ENCODE measurements around the gene VEZT.
"Not testable (repeated sequence)": the region's sequence is repeated elsewhere in the genome, so short reads cannot be mapped to it uniquely, and the experiment has no call there.

Gene VEZT

DNA sequence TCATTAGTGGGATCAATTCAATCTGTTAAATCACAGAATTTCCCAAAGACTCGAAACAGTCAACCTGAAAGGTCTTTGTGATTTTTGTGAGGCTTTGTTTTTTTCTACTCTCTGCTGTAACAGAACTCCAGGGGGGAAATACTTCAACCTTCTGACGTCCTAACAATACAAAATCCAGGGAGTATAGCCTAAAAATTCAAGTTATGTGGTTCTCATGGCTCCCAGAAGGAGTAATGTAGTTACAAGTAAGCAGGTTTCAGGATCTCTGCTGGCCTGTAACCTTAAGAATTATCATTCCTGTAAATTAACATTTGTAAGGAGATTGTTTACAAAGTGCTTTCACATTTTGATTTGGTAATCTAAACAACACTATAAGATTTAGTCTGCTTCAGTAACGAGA lies 39.9 kb downstream of the VEZT start:
- DNase-seq (ENCODE audit: low spot score), result no peak

DNA sequence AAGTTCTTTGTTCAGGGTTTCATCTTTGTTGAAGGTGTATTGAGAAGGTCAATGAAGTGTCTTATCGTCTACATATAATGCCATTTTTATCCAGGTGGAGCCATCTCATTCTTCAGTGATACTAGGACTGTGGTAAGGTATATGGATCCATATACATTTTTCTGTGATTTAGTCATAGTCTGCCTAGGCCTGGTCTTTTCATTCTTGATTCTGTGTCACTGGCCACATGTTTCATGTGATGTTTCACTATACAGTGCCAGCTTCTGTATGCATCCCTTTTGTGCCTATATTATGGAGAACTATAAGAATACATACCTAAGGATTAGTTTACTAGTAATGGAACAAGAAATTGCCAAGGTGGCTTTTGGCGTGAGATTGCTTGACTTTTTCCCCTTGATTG lies 40.5 kb downstream of the VEZT start:
- DNase-seq (ENCODE audit: low spot score), result no peak

DNA sequence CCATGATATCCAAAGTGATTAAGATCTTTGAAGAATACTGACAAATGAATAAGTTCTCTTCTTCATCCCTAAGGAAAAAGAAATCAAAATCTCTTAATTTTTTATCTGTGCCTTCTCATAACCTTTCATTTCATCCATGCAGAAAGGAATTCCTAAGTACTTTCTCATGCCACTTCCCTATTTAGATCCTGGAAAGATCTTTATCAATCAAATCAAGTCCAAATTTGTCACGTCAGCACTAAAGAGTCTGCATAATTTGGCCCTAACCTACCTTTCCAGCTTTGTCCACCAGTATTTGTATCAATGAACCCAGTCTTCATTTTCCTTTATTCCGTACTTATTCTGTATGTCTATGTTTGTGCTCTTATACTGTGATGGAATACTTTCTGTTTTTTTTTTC lies 41.2 kb downstream of the VEZT start:
- DNase-seq (ENCODE audit: low spot score), result no peak

DNA sequence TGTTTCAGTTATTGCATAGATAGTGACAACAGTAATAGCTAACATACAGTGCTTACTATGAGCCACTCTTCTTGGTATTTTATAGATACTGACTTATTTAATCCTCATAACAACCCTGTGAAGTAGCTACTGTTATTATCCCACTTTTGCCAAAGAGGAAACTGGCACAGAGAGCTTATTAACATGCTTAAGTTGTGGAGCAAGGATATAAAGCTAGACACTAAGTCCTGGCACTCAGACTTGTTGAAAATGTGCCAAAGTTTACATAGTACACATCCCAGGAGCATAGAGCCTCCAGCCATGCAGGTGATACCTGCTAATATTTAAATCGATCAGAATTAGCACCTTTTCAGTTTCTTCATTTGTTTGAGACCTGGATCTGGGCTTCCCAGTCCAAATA lies 41.8 kb downstream of the VEZT start:
- DNase-seq (ENCODE audit: low spot score), result no peak

DNA sequence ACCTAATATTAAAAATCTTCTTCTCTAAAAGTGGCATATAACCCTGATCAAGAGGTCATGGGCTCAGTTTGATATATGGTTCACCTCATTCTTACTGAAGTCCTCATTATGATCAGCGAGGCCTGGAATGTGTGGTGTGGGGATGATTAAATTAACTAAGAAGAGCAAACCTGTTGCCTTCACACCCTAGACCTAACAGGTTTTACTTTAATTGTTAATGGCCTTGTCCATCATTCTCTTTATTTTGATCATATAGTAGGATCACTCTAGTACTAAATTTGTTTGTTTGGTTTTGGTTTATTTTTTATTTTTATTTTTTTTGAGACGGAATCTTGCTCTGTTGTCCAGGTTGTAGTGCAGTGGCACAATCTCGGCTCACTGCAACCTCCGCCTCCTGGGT lies 43.5 kb downstream of the VEZT start:
- no peak for DNase-seq (ENCODE audit: low spot score)

DNA sequence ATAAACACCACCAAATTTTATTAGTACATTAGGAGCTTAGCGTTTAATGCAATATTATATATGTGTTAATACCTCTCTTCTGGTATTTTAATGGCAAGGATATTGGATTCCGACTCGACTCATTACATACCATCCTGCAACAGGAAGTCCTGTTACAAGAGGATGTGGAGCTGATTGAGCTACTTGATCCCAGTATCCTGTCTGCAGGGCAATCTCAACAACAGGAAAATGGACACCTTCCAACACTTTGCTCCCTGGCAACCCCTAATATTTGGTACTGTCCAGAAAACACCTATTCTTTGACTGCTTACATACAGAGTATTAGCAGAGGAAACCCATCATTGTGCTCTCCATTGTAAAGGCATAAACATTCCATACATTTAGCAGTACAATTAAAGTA lies 45.2 kb downstream of the VEZT start:
- DNase-seq (ENCODE audit: low spot score), result no peak

DNA sequence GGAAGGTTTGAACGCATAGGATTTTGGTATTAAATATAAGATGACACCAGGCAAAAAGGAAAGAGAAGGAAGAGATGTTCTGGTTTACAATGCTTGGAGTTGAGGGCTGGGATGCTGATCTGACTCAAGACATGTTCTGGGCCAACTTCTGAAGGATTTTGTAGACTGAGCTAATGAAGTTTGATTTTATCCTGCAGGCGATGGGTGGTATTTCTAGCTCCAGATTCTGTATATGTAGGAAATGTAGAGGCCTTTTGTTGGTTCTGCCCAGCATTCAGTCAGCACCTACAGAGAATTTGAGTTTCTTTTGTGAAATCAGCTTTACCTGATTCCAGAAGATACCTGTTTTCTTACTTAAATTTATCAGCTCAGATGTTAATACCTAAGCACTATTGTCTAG lies 48.2 kb downstream of the VEZT start:
- DNase-seq (ENCODE audit: low spot score), result no peak

DNA sequence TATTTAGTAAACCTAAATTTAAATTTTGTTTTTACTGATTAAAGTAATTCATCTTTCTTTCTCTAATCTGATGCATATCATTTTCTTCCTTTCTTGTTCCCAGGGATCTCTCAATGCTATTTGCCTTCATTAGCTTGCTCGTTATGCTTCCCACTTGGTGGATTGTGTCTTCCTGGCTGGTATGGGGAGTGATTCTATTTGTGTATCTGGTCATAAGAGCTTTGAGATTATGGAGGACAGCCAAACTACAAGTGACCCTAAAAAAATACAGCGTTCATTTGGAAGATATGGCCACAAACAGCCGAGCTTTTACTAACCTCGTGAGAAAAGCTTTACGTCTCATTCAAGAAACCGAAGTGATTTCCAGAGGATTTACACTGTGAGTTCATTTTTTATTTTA lies 48.6 kb downstream of the VEZT start:
- DNase-seq (ENCODE audit: low spot score), result no peak

DNA sequence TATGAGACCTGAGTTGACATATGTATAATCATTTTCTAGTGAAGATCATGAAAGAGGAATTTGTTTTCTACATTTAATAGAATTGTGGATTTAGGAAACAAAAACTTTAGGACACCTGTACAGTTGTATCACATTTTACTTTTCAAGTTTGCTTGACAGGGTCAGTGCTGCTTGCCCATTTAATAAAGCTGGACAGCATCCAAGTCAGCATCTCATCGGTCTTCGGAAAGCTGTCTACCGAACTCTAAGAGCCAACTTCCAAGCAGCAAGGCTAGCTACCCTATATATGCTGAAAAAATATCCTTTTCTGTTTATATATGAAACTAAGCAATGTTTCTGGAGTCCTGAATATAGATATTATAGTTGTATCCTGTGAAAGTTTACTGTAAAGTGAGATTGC lies 52.3 kb downstream of the VEZT start:
- no peak for DNase-seq (ENCODE audit: low spot score)

DNA sequence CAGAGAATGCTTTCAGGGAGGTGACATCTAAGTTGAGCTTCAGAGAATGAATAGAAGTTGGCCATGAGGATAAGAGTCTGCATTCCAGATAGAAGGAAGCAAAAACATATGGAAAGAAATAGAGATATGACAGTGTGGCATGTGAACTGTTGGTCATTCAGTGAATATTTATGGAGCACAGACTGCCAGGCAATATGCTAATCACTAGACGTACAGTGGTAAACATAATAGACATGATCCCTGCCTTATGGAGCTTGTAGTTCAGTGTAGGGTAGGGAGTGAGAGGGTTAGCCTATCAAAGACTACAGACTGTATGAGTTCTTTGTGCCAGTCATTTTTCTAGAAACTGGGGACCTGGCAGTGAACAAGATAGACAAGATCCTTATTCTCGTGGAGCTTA lies 53.9 kb downstream of the VEZT start:
- DNase-seq (ENCODE audit: low spot score), result no peak

DNA sequence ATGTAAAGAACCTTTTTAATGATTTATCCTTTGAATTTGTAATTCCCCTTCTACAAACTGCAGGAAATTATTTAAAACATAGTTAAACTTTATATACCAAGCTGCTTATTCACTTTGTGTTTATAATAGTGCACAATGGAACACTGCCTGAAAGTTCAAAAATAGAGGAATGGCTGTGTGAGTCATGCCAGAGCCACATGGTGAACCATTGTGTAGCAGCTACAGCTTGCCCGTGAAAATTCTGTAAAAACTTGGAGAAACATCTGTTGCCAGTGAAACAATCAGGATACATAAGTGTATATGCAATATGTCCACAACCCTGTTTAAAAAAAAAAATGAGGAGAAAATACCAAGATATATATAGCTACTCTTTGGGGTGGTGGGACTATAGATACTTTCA lies 59.5 kb downstream of the VEZT start:
- DNase-seq (ENCODE audit: low spot score), result peak; percentile 46

DNA sequence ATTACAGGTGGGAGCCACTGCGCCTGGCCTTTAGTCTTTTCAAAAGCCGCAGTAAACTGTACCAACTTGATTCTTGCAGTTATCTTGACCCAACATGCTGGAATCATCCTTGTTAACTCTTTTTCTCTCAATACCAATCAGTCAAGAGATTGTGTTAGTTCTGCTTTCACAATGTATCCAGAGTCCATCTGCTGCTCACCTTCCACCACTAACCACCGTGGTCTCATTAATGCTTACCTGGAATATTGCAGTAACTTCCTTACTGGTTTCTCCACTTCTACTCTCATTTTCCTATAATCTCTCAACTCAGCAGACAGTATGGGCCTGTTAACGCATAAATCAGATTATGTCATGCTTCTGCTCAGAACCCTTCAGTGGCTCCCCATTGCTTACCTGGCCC lies 62.2 kb downstream of the VEZT start:
- DNase-seq (ENCODE audit: low spot score), result no peak

DNA sequence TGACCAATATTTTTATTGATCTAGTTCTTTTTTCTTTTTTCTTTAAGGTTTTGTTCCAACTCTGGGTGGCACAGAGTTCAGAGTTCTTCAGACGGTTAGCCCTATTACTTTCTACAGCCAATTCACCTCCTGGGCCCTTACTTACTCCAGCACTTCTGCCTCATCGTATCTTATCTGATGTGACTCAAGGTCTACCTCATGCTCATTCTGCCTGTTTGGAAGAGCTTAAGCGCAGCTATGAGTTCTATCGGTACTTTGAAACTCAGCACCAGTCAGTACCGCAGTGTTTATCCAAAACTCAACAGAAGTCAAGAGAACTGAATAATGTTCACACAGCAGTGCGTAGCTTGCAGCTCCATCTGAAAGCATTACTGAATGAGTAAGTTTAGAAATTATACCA lies 64.7 kb downstream of the VEZT start:
- no peak for DNase-seq (ENCODE audit: low spot score)

DNA sequence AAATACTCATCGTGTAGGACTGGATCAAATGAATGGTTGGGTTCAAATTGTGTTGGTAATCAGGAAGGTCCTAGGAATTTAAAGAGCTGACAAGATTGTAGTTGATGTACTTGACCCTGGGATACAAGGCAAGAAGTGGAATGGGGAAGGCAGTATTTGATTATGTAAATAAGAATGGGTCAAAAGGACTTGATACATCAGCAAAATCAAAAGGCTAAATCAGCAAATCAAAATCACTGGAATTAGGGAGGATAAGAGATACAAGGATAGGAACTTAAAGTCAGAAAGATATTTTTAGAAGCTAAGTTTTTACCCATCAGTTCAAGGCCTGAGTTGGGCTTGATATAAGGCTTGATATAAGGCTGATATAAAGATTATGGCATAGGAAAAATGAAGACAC lies 65.8 kb downstream of the VEZT start:
- DNase-seq (ENCODE audit: low spot score), result no peak

DNA sequence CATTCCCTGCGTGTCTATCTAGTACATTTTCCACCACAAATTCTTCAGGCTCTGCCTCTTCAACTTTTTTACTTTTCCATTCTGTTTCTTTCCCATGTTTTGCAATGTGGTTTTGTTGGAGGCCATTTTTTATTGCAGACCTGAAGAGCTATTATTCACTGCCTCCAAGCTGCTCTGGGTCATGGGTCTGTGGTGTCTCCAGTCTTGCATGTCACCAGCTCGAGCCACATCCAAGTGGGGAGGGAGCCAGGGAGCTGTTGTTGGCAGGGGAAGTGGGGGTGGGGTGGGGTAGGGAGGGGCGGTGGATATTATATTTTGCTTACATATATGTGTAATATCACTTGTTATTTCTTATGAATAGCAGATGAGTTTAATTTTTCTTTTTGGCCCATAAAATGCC lies 69.1 kb downstream of the VEZT start:
- no peak for DNase-seq (ENCODE audit: low spot score)

DNA sequence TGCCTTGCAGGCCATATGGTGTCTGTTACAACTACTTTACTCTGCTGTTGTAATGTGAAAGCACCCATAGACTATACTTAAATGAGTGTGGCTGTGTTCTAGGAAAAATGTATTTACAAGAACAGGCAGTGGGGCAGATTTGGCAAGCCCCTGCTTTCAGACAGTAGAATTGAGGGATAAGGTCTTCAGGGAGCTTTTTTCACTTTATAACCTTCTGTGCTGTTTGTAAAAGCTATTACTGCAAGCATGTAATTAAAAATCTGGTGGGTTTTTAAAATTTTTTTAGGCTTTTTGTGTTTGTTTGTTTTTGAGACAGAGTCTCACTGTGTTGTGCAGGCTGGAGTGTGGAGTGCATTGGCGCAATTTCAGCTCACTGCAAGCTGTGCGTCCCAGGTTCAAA lies 73.9 kb downstream of the VEZT start:
- DNase-seq (ENCODE audit: low spot score), result no peak

DNA sequence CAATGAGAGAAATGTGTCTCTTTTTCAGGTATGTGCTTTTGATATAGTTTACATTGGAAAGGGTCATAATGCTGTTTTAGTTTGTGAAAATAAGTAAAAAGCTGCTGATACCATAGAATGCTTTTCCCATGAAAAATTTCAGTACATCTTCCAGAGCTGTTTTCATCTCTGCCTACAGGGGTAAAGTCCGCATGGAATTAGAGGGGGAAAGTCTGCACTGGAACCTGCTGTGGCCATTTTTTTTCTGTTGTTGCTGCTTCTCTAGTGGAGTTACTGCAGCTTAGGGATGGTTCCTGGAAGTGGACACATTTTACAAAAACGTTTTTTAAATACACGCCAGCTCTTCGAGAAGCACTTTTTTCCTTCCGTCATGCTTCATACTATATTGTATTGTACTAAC lies 81.3 kb downstream of the VEZT start:
- no peak for DNase-seq (ENCODE audit: low spot score)

DNA sequence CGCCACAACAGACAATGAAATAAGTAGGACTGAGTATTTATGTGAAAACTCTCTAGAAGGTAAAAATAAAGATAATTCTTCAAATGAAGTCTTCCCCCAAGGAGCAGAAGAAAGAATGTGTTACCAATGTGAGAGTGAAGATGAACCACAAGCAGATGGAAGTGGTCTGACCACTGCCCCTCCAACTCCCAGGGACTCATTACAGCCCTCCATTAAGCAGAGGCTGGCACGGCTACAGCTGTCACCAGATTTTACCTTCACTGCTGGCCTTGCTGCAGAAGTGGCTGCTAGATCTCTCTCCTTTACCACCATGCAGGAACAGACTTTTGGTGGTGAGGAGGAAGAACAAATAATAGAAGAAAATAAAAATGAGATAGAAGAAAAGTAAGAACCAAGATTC lies 82.7 kb downstream of the VEZT start:
- no peak for DNase-seq (ENCODE audit: low spot score)

DNA sequence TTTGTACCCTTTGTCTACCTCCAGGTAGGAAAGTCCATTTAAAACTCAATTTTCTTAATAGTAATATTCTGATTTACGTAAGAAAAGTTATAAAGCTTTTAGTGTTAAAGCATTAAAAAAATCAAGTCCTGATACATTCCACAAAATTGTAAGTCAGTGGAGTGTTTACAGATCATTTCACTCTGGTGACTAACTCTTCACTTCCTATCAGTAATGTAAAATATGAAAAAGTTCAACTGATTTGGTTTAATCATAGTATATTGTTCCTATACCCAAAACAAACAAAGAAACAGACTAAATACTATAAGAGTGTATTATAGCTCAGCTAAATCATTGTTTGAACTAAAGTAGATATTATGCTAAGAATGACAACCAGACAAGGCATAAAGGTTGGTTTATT lies 85.9 kb downstream of the VEZT start:
- DNase-seq (ENCODE audit: low spot score), result no peak

DNA sequence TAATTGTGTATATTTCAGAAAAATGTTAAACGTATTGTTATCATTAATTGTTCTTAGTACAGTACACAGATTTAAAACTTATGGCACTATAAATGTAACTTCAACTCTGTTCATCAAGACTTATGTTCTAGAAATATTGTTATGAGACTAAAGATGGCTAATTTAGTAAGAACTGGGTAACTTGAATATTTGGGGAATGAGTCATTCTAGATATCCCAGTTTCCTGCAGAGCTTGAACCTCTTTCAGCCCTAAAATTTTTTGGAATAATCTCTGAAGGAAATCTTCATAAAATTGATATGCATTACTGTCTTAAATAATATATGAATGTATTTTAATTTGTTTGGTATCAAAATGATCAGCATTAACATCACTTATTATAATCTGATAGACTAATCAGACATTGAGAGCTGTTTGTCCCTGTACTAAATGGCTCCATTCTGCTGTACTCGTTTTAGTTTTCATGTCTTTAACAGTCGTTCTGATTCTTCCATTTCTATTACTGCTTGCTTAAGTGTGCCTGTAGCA lies 87.1 kb downstream of the VEZT start:
- peak; percentile 15 for DNase-seq (ENCODE audit: low spot score)

DNA sequence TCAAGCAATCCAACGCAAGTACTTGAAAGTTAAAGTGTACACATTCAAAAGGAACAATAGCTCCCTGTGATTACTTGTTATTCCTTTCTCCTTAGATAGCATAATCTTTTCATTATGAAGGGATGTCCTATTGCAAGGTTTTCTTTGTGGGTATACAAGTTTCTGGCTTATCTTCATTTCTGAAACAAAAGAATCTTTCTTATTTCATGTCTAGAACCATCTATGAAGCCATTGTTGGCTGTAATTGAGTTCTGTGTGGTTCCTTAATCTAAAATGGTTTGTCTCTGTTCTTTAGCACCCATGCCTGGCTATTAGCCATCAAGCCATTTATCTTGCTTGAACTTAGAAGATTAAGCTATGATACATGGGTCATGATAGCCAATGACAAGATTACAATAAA lies 95.0 kb downstream of the VEZT start:
- no peak for DNase-seq (ENCODE audit: low spot score)

DNA sequence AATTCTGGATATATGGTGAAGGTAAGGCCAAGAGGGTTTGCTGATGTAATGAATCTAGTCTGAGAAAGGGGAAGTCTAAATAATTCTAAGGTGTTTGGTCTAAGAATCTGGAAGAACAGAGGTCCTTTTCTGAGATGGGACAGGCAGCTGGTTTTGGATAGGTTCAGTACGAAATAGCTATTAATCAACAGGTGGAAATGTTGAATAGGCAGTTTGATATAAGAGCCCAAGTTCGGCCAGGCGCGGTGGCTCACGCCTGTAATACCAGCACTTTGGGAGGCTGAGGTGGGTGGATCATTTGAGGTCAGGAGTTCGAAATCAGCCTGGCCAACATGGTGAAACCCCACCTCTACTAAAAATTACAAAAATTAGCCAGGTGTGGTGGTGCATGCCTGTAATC lies 97.1 kb downstream of the VEZT start:
- not testable (repeated sequence) for DNase-seq (ENCODE audit: low spot score)

DNA sequence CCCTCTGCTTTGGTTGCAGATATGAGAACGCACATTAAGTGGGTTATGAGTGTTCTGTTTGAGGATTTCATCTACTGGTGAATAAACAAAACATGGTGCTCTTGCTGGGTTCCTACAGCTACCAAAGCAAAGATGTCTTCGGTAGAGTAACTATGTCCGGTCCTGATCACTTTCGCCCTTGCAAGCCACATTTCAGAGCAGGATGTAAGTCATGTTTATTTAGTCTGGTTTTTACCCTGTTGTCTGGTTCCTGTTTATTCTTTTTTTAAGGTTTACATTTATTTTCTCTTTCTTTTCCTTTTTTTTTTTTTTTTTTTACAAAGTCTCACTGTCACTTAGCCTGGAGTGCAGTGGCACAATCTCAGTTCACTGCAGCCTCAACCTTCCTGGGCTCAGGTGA lies 99.2 kb downstream of the VEZT start:
- DNase-seq (ENCODE audit: low spot score), result no peak

DNA sequence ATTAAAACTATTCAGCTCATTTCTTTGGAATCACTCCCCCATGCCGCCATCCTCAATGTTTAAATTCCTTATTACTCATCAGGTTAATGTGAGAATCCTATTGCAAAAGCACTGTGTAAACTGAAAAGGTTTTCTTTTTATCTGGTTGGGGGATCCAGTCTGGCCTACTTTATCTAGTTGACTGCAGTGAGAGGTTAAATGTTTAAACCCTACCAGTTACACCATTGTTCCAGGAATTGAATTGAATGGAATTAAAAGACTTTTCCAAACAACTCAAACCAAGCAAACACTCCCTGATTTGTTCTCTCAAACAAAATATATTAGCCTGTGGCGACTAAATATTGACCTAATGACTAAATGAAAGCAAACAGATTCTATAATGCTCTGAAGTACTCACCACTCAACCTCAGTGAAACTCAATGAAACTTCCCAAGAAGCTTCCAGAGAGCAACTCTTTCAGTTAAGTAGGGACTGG lies 100.5 kb downstream of the VEZT start:
- peak; percentile 37 for DNase-seq (ENCODE audit: low spot score)

DNA sequence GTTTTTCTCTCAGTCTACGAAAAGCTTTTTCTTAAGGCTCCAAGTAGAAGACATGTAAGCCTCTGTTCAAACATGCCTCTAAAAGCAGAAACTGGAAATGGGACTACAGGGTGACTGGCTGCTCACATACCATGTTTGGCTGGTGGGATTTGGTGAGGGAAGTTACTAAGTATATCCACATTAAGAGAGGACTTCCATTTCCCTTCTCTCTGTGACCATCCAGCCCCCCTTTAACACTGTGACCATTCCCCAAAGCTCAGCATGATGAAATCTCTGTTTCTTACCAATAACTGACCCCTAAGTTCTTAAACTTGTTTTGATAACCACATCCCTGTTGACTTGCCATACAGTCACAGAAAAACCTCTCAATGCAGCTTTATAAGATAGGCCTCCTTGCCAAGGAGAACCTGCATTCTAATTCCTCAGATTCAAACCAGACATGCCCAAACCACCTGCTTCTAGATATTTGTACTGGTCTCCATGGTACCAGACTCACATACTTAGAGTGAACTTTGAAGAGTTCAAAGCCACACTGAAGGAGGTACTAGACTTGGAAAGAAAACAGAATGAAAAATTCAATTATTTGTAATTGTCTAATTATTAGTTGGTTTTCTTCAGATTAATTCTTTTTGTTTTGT lies 102.2 kb downstream of the VEZT start:
- DNase-seq (ENCODE audit: low spot score), result no peak
